Peyer's patch (tissue), 4 donors: Measurements from ENCODE around the gene HEYL. TPM values are rescaled to one million over a fixed set of nuclear protein-coding genes. Genes with fewer than 3 reads are reported as not detected.
A peak's percentile ranks its signal among the peaks of the same experiment; 100 is the strongest.

Source experiments
- DNase-seq, 3 donors: peaks; one replicate each; pipeline ENCODE4 v3.0.0-alpha.2; 2017 to 2019
- H3K27ac ChIP-seq, 4 donors: fragments of 200-600 bp; sonication (generic); one replicate each; pipeline ENCODE4 v1.5.1; 2016 to 2019
- H3K27me3 ChIP-seq, 2 donors: fragments of 200-600 bp; sonication (generic); one replicate each; pipeline ENCODE4 v1.5.1; 2019
- H3K36me3 ChIP-seq, 3 donors: fragments of 200-600 bp; sonication (generic); one replicate each; pipeline ENCODE4 v1.5.1; 2016 to 2019
- H3K4me1 ChIP-seq, 4 donors: fragments of 200-600 bp; sonication (generic); one replicate each; pipeline ENCODE4 v1.5.1; 2016 to 2019
- H3K4me3 ChIP-seq, 4 donors: fragments of 200-600 bp; sonication (generic); 1 replicate in 3 of 4; 2 replicates in 1 of 4; pipeline ENCODE4 v1.5.1; 2016 to 2019; ENCODE audit warnings: mild to moderate bottlenecking in 1 of 4
- H3K9me3 ChIP-seq, 4 donors: fragments of 200-600 bp; sonication (generic); one replicate each; pipeline ENCODE4 v1.5.1; 2016 to 2019; ENCODE audit warnings: mild to moderate bottlenecking in 1 of 4
- CTCF ChIP-seq, 6 experiments: fragments of 450-650 bp in 4 of 6; fragments of 200-600 bp in 2 of 6; sonication (generic) in 1 of 6; IDR thresholded peaks; one replicate each; pipeline ENCODE4 v1.5.1; 2017 to 2019; ENCODE audit warnings: antibody characterized with exemption in 6 of 6, mild to moderate bottlenecking in 3 of 6, moderate library complexity in 1 of 6
- POLR2A ChIP-seq, 2 donors: fragments of 450-650 bp; IDR thresholded peaks; one replicate each; pipeline ENCODE4 v1.5.1; 2017; ENCODE audit warnings: antibody characterized with exemption in 2 of 2, mild to moderate bottlenecking in 2 of 2, moderate library complexity in 2 of 2
- total RNA-seq, 4 donors: library from RNA; depleted of rRNA; stranded (reverse); fragments of >200 nt; gene quantifications; one replicate each; pipeline ENCODE4 v1.1.0, GENCODE V29; 2016

The HEYL gene
- total RNA-seq, 4 donors from 2014 or later: 0.95 to 5.8 (median 1.5) TPM; not detected in 1

GRCh38 chr1:39647247-39647646, 7.8 kb upstream of the HEYL start:
- H3K9me3 ChIP-seq: no peaks in the 10 kb centered on the region

GRCh38 chr1:39646232-39647081, 7.0 kb upstream of the HEYL start:
- peak overlapping the region in 2 of 4 donors; percentile 35 to 39 for H3K27ac ChIP-seq
- no peak for TF ChIP-seq POLR2A (IDR thresholded peaks at IDR 0.05)

More at GRCh38 chr1:39647247-39647646, 7.8 kb upstream of the HEYL start:
- no peak overlapping the region for H3K4me3 ChIP-seq
- no peaks in the 10 kb centered on the region for H3K27me3 ChIP-seq
- H3K27ac ChIP-seq: peak overlapping the region in 2 of 4 donors; percentile 35 to 39
- DNase-seq: no peak
- no peaks in the 10 kb centered on the region for H3K4me1 ChIP-seq
- H3K36me3 ChIP-seq: no peaks in the 10 kb centered on the region
- no peak for TF ChIP-seq POLR2A (IDR thresholded peaks at IDR 0.05)
- no peak for TF ChIP-seq CTCF (IDR thresholded peaks at IDR 0.05)

GRCh38 chr1:39645411-39646043, 6.1 kb upstream of the HEYL start:
- Histone ChIP-seq H3K4me3 (no peak overlapping the region), H3K9me3 (no peaks in the 10 kb centered on the region), H3K4me1 (no peaks in the 10 kb centered on the region), H3K36me3 (no peaks in the 10 kb centered on the region), H3K27me3 (no peaks in the 10 kb centered on the region), H3K27ac (no peak overlapping the region)
- no peak for DNase-seq
- TF ChIP-seq CTCF (IDR thresholded peaks at IDR 0.05): no peak
- no peak for TF ChIP-seq POLR2A (IDR thresholded peaks at IDR 0.05)

More at GRCh38 chr1:39646232-39647081, 7.0 kb upstream of the HEYL start:
- H3K4me3 ChIP-seq: no peak overlapping the region
- H3K27me3 ChIP-seq: no peaks in the 10 kb centered on the region
- DNase-seq: no peak
- no peaks in the 10 kb centered on the region for H3K4me1 ChIP-seq
- H3K9me3 ChIP-seq: no peaks in the 10 kb centered on the region
- H3K36me3 ChIP-seq: no peaks in the 10 kb centered on the region

- Histone ChIP-seq H3K36me3 (no peaks in the 10 kb centered on the region), H3K4me3 (no peak overlapping the region), H3K9me3 (no peaks in the 10 kb centered on the region), H3K27ac (no peak overlapping the region), H3K4me1 (peaks cover 0 to 6% (median 2%) of the 10 kb centered on the region in 4 donors), H3K27me3 (no peaks in the 10 kb centered on the region)
- TF ChIP-seq POLR2A (IDR thresholded peaks at IDR 0.05) (no peak), CTCF (IDR thresholded peaks at IDR 0.05) (no peak)
- no peak for DNase-seq
Observed at GRCh38 chr1:39643705-39644104, 4.3 kb upstream of the HEYL start.

- no peak overlapping the region for H3K27ac ChIP-seq
- no peaks in the 10 kb centered on the region for H3K27me3 ChIP-seq
- no peak for DNase-seq
- H3K4me1 ChIP-seq: peaks cover 0 to 6% (median 2%) of the 10 kb centered on the region in 4 donors
- TF ChIP-seq POLR2A (IDR thresholded peaks at IDR 0.05): no peak
- TF ChIP-seq CTCF (IDR thresholded peaks at IDR 0.05): no peak
- no peaks in the 10 kb centered on the region for H3K9me3 ChIP-seq
- H3K4me3 ChIP-seq: no peak overlapping the region
- no peaks in the 10 kb centered on the region for H3K36me3 ChIP-seq
Observed at GRCh38 chr1:39642796-39643195, 3.4 kb upstream of the HEYL start.

GRCh38 chr1:39640861-39641260, 1.4 kb upstream of the HEYL start:
- Histone ChIP-seq H3K27ac (no peak overlapping the region), H3K36me3 (no peaks in the 10 kb centered on the region), H3K4me3 (no peak overlapping the region), H3K4me1 (peaks cover 0 to 6% (median 2%) of the 10 kb centered on the region in 4 donors), H3K9me3 (no peaks in the 10 kb centered on the region), H3K27me3 (no peaks in the 10 kb centered on the region)
- no peak for TF ChIP-seq CTCF (IDR thresholded peaks at IDR 0.05)
- TF ChIP-seq POLR2A (IDR thresholded peaks at IDR 0.05): no peak
- DNase-seq: no peak
